AG04450 (cell line): ENCODE results near the gene SCAF11. TPM values are rescaled to one million over a fixed set of nuclear protein-coding genes. Genes with fewer than 3 reads are reported as not detected.

Experiments
- CTCF ChIA-PET: fragments of 300-600, 350-600 bp; formaldehyde crosslinking; extraction: SDS; loops from one replicate; lab custom pipeline; 2022; ENCODE audit warnings: antibody characterized with exemption, inconsistent platforms; lab: Charles Lee
- POLR2A ChIA-PET: fragments of 350-600 bp; formaldehyde crosslinking; extraction: SDS; loops from one replicate; lab custom pipeline; 2021; ENCODE audit warnings: antibody characterized with exemption, inconsistent platforms; lab: Yijun Ruan, JAX
- DNase-seq: peaks from one replicate; pipeline ENCODE4 v3.0.0-alpha.2; 2011; ENCODE audit warnings: low read depth, low spot score
- H3K27ac ChIP-seq: one replicate; pipeline ENCODE4 v1.5.1; 2012; ENCODE audit warnings: low read depth, low read length, control low read depth
- H3K27me3 ChIP-seq: one replicate; pipeline ENCODE4 v1.6.0; 2012; ENCODE audit warnings: low read length; ENCODE audit not compliant: control insufficient read depth, insufficient read depth
- H3K4me3 ChIP-seq: 2 replicates; pipeline ENCODE4 v1.5.1; 2011; ENCODE audit warnings: mild to moderate bottlenecking, low read depth, low read length, control low read depth
- H3K9me3 ChIP-seq: 2 replicates; pipeline ENCODE4 v1.5.1; 2012; ENCODE audit warnings: low read length; ENCODE audit not compliant: control insufficient read depth, insufficient read depth
- CTCF ChIP-seq: IDR thresholded peaks from 2 replicates; pipeline ENCODE4 v1.5.1; 2011; ENCODE audit warnings: low read depth, low read length, control low read depth, inconsistent platforms
- polyA plus RNA-seq: library from polyadenylated mRNA; depleted of rRNA; stranded (reverse); fragments of >200 nt; gene quantifications from 2 replicates; pipeline ENCODE4 v1.2.3, GENCODE V29; 2011

The SCAF11 gene
- polyA plus RNA-seq, 1 experiment: 66.2 TPM

- TF ChIP-seq CTCF: no peak
- H3K9me3 ChIP-seq: no peaks in the 10 kb centered on the region
- ChIA-PET CTCF (no interaction called here), POLR2A (no interaction called here)
- H3K27me3 ChIP-seq: no peaks in the 10 kb centered on the region
- DNase-seq: no peak
- no peak overlapping the region for H3K4me3 ChIP-seq
- H3K27ac ChIP-seq: no peak overlapping the region
Observed at GRCh38 chr12:45938566-45938965, 51.8 kb downstream of the SCAF11 start.

GRCh38 chr12:45934956-45935355, 55.4 kb downstream of the SCAF11 start:
- ChIA-PET CTCF (interaction anchor here (1.2 kb wide), 1 partner anchor 172 kb away, joined by 3 read pairs; no protein-coding TSS in a partner anchor), POLR2A (no interaction called here)
- Histone ChIP-seq H3K4me3 (no peak overlapping the region), H3K27me3 (no peaks in the 10 kb centered on the region), H3K27ac (no peak overlapping the region), H3K9me3 (no peaks in the 10 kb centered on the region)
- no peak for DNase-seq
- no peak for TF ChIP-seq CTCF

- no peak overlapping the region for H3K27ac ChIP-seq
- no peak overlapping the region for H3K4me3 ChIP-seq
- ChIA-PET POLR2A (no interaction called here), CTCF (interaction anchor here (0.6 kb wide), 1 partner anchor 393 kb away, joined by 3 read pairs; no protein-coding TSS in a partner anchor)
- H3K9me3 ChIP-seq: no peaks in the 10 kb centered on the region
- TF ChIP-seq CTCF: no peak
- H3K27me3 ChIP-seq: no peaks in the 10 kb centered on the region
- DNase-seq: no peak
Observed at GRCh38 chr12:45933504-45933903, 56.9 kb downstream of the SCAF11 start.

- H3K4me3 ChIP-seq: no peak overlapping the region
- DNase-seq: no peak
- no peak for TF ChIP-seq CTCF
- CTCF ChIA-PET: no interaction called here
- no peaks in the 10 kb centered on the region for H3K27me3 ChIP-seq
- no peak overlapping the region for H3K27ac ChIP-seq
- H3K9me3 ChIP-seq: no peaks in the 10 kb centered on the region
- POLR2A ChIA-PET: no interaction called here
Observed at GRCh38 chr12:45930369-45930768, 60.0 kb downstream of the SCAF11 start.

GRCh38 chr12:45928309-45928708, 62.1 kb downstream of the SCAF11 start:
- Histone ChIP-seq H3K27me3 (no peaks in the 10 kb centered on the region), H3K4me3 (no peak overlapping the region), H3K9me3 (no peaks in the 10 kb centered on the region), H3K27ac (no peak overlapping the region)
- ChIA-PET CTCF (interaction anchor here (0.6 to 0.7 kb wide), 2 partner anchors 33 to 115 kb away, joined by 3 to 6 read pairs; no protein-coding TSS in a partner anchor), POLR2A (no interaction called here)
- no peak for DNase-seq
- no peak for TF ChIP-seq CTCF
